Heart left ventricle (tissue), 13 donors: ENCODE measurements around the gene SFXN2.

Source experiments
- POLR2A ChIP-seq, 2 donors: fragments of 450-650 bp; IDR thresholded peaks; one replicate each; pipeline ENCODE4 v1.6.1; 2017; ENCODE audit warnings: antibody characterized with exemption in 2 of 2, mild to moderate bottlenecking in 2 of 2, moderate library complexity in 2 of 2
- TF ChIP-seq, protein P1 (sequence below), 12 donors: fragments of 200-600 bp; sonication (generic) in 4 of 12; IDR thresholded peaks; one replicate each; pipeline versions ENCODE4 v1.5.0 to v1.8.0; 2018 to 2022; ENCODE audit warnings: antibody characterized with exemption in 12 of 12, mild to moderate bottlenecking in 5 of 12
- donor health status: ischemic (EF 13 %, LVEDD 7.1; RV severe dilation, severe dysfunction).
- donor health status: DM: no; HTN: yes; CAD: no.
- donor health status: DM: no; HTN: no; CAD: no.
- donor health status: ischemic (EF 25% LVEDD 6.9; RV normal size, moderate dysfunction).
- donor health status: ischemic (EF 25% LVEDD 5.7; RV mildly dilated, moderate dysfunction).
- donor health status: ischemic (EF 35%, LVEDD 5.7; RV mildly dilated, moderate dysfunction).
- donor health status: nonischemic (EF 11% LVEDD 7.7; RV severe dilation, severe dysfunction).
- donor health status: DM: yes; HTN: yes; CAD: no.
- donor health status: PGD.
- donor health status: ischemic (EF 29% LVEDD 5.4; RV normal size, mild dysfunction).
- donor health status: nonischemic (EF 23%, LVEDD 6.1; RV moderate dilation, normal function).

DNA sequence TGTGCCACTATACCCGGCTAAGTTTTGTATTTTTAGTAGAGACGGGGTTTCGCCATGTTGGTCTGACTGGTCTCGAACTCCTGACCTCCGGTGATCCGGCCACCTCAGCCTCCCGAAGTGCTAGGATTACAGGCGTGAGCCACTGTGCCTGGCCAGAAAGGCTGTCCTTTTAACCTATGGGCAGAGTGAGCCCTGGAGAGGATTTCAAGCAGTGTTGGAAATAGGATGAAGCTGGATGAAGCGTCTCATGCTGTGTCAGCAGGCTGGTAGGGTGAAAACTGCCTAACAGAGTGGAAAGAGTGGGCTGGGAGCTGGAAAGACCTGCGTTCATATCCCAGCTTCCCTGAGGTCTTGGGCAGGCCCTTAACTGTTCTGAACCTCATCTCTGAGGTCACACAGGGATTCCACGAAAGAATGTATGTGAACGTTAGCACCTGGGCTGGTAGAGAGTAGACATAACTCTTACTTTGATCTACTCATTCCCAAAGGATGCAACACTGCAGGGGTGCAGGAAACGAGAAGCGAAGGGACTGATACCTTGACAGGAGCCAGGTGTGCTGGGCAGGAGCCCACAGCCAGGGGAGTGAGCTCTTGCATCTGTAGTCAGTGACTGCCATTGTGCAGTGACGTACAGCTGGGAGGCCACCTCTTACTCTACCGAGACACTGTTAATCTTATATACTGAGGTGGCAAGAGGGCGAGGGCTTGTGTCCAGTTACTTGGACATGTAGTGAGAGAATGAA is 63.4 kb downstream of the SFXN2 start:
- TF ChIP-seq, protein P1, sequence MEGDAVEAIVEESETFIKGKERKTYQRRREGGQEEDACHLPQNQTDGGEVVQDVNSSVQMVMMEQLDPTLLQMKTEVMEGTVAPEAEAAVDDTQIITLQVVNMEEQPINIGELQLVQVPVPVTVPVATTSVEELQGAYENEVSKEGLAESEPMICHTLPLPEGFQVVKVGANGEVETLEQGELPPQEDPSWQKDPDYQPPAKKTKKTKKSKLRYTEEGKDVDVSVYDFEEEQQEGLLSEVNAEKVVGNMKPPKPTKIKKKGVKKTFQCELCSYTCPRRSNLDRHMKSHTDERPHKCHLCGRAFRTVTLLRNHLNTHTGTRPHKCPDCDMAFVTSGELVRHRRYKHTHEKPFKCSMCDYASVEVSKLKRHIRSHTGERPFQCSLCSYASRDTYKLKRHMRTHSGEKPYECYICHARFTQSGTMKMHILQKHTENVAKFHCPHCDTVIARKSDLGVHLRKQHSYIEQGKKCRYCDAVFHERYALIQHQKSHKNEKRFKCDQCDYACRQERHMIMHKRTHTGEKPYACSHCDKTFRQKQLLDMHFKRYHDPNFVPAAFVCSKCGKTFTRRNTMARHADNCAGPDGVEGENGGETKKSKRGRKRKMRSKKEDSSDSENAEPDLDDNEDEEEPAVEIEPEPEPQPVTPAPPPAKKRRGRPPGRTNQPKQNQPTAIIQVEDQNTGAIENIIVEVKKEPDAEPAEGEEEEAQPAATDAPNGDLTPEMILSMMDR (IDR thresholded peaks at IDR 0.05) = no peak
- TF ChIP-seq POLR2A (IDR thresholded peaks at IDR 0.05) = no peak
